ENCODE data around the gene PATJ.

DNA sequence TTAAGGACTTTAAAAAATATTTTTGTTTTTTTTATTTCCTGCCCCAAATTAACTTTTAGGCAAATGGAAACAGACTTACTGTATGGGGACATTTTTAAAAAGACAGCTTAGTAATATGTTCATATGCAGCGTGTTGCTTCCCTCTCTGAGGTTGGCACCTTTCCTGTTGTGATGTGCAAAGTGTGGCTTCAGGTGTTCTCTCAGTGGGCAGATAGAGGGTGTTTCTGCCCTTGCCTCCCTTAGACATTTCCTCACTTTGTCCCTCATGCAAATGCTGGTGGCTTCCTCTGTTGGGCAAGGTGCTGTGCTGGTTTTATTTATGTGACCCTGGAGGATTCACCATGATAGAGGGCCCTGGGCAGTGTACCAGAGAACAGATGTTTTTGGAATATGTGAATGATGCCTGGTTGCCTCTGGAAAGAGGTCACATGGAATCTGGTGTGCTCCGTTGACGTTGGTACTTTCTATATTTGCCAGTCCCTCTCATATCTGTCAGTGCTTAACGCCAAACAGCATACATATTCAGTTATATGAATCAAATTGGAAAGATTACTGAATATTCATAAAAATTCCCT, 123.5 kb downstream of the PATJ start:
- TF ChIP-seq, protein P1, sequence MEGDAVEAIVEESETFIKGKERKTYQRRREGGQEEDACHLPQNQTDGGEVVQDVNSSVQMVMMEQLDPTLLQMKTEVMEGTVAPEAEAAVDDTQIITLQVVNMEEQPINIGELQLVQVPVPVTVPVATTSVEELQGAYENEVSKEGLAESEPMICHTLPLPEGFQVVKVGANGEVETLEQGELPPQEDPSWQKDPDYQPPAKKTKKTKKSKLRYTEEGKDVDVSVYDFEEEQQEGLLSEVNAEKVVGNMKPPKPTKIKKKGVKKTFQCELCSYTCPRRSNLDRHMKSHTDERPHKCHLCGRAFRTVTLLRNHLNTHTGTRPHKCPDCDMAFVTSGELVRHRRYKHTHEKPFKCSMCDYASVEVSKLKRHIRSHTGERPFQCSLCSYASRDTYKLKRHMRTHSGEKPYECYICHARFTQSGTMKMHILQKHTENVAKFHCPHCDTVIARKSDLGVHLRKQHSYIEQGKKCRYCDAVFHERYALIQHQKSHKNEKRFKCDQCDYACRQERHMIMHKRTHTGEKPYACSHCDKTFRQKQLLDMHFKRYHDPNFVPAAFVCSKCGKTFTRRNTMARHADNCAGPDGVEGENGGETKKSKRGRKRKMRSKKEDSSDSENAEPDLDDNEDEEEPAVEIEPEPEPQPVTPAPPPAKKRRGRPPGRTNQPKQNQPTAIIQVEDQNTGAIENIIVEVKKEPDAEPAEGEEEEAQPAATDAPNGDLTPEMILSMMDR (IDR thresholded peaks at IDR 0.05) = no peak
- TF ChIP-seq POLR2AphosphoS5 (IDR thresholded peaks at IDR 0.05) (no peak), POLR2A (IDR thresholded peaks at IDR 0.05) (no peak)
